Measurements from ENCODE around the gene GDF9.

DNA sequence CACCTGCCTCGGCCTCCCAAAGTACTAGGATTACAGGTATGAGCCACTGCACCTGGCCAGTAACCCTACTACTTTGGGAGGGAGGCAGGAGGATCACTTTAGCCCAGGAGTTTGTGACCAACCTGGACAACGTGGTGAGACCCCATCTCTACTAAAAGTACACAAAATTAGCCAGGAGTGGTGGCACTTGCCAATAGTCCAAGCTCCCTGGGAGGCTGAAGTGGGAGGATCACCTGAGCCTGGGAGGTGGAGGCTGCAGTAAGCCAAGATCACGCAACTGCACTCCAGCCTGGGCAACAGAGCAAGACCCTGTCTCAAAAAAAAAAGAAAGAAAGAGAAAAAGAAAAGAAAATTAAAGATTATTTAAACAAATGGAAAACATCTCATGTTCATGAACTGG lies 10.3 kb downstream of the GDF9 start:
- TF ChIP-seq, protein P1, sequence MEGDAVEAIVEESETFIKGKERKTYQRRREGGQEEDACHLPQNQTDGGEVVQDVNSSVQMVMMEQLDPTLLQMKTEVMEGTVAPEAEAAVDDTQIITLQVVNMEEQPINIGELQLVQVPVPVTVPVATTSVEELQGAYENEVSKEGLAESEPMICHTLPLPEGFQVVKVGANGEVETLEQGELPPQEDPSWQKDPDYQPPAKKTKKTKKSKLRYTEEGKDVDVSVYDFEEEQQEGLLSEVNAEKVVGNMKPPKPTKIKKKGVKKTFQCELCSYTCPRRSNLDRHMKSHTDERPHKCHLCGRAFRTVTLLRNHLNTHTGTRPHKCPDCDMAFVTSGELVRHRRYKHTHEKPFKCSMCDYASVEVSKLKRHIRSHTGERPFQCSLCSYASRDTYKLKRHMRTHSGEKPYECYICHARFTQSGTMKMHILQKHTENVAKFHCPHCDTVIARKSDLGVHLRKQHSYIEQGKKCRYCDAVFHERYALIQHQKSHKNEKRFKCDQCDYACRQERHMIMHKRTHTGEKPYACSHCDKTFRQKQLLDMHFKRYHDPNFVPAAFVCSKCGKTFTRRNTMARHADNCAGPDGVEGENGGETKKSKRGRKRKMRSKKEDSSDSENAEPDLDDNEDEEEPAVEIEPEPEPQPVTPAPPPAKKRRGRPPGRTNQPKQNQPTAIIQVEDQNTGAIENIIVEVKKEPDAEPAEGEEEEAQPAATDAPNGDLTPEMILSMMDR (IDR thresholded peaks at IDR 0.05) = no peak
- TF ChIP-seq EP300 (IDR thresholded peaks at IDR 0.05) = no peak
